ENCODE data around the gene NSD1. TPM values are rescaled to one million over a fixed set of nuclear protein-coding genes. Genes with fewer than 3 reads are reported as not detected.

Gene NSD1
- total RNA-seq, 1 experiment from 2014 or later: 62.2 TPM

DNA sequence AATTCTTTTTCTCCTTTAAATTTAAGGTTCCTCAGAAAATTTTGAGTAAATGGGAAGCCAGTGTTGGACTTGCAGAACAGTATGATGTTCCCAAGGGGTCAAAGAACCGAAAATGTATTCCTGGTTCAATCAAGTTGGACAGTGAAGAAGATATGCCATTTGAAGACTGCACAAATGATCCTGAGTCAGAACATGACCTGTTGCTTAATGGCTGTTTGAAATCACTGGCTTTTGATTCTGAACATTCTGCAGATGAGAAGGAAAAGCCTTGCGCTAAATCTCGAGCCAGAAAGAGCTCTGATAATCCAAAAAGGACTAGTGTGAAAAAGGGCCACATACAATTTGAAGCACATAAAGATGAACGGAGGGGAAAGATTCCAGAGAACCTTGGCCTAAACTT is 76.0 kb downstream of the NSD1 start:
- intact Hi-C loops (cut with micrococcal nuclease; ENCODE audit: unreplicated experiment): no loop called here
- Histone ChIP-seq H2AFZ (no peak overlapping the region), H3K4me1 (replicated peaks; ENCODE audit: insufficient read depth) (no peaks in the 10 kb centered on the region), H3K9me2 (ENCODE audit: insufficient read depth) (no peaks in the 10 kb centered on the region), H3K4me3 (no peak overlapping the region), H3F3A (ENCODE audit: insufficient read depth, low read depth) (peaks cover 7% of the 10 kb centered on the region; the same call in 1 of the 2 replicates), H4K20me1 (ENCODE audit: insufficient read depth) (peaks cover 14% of the 10 kb centered on the region; the same call in 1 of the 2 replicates), H3K79me2 (ENCODE audit: low read depth) (no peaks in the 10 kb centered on the region), H3K9me3 (ENCODE audit: insufficient read depth, low read depth) (no peaks in the 10 kb centered on the region), H3K27ac (no peak overlapping the region), H3K36me3 (ENCODE audit: low read depth) (peaks cover 11% of the 10 kb centered on the region; the same call in 1 of the 2 replicates), H3K4me2 (no peak overlapping the region), H3K27me3 (ENCODE audit: insufficient read depth, low read depth) (no peaks in the 10 kb centered on the region)
- TF ChIP-seq CTCF (conservative IDR thresholded peaks at IDR 0.05) (no peak), EZH2 (IDR thresholded peaks at IDR 0.05; ENCODE audit: low read depth) (no peak)
- BruUV-seq (replicated peaks): no TSS peak
- no peak for DNase-seq
- POLR2A ChIA-PET (ENCODE audit: unreplicated experiment): interaction anchor here (0.6 kb wide), 1 partner anchor 156 kb away, joined by 12 read pairs; no protein-coding TSS in a partner anchor
- CTCF ChIA-PET: no interaction called here

DNA sequence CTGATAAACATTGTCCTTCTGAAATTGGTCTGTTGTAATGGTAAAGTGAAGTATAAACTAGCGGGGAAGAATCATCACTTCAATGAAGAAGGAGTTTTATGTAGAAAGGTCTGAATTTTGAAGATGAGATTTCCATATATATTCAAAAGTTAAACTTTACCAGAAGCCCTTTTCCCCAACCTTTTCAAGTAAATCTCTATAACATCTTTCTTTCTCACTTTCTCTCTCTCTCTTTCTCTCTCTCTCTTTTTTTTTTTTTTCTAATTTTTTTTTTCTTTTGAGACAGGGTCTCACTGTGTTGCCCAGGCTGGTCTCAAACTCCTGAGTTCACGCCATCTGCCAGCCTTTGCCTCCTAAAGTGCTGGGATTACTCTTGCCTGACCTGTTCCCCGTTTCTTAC is 78.7 kb downstream of the NSD1 start:
- Histone ChIP-seq H3K9me2 (ENCODE audit: insufficient read depth) (no peaks in the 10 kb centered on the region), H2AFZ (no peak overlapping the region), H3K4me2 (no peak overlapping the region), H3K36me3 (ENCODE audit: low read depth) (peaks cover 11% of the 10 kb centered on the region; the same call in 1 of the 2 replicates), H3K27me3 (ENCODE audit: insufficient read depth, low read depth) (no peaks in the 10 kb centered on the region), H3K79me2 (ENCODE audit: low read depth) (no peaks in the 10 kb centered on the region), H3K4me3 (no peak overlapping the region), H3K9me3 (ENCODE audit: insufficient read depth, low read depth) (no peaks in the 10 kb centered on the region), H3K27ac (no peak overlapping the region), H3F3A (ENCODE audit: insufficient read depth, low read depth) (peaks cover 9% of the 10 kb centered on the region), H4K20me1 (ENCODE audit: insufficient read depth) (peaks cover 18% of the 10 kb centered on the region), H3K4me1 (replicated peaks; ENCODE audit: insufficient read depth) (no peaks in the 10 kb centered on the region)
- CTCF ChIA-PET: no interaction called here
- DNase-seq: no peak
- BruUV-seq (replicated peaks): no TSS peak
- no peak for TF ChIP-seq CTCF (conservative IDR thresholded peaks at IDR 0.05)
- intact Hi-C loops (cut with micrococcal nuclease; ENCODE audit: unreplicated experiment): no loop called here
- POLR2A ChIA-PET (ENCODE audit: unreplicated experiment): no interaction called here

- TF ChIP-seq EZH2 (IDR thresholded peaks at IDR 0.05; ENCODE audit: low read depth) (no peak), CTCF (conservative IDR thresholded peaks at IDR 0.05) (no peak)
- Histone ChIP-seq H2AFZ (no peak overlapping the region), H3K4me3 (no peak overlapping the region), H3K79me2 (ENCODE audit: low read depth) (peaks cover 17% of the 10 kb centered on the region; the same call in 1 of the 2 replicates), H4K20me1 (ENCODE audit: insufficient read depth) (peaks cover 18% of the 10 kb centered on the region), H3K4me2 (no peak overlapping the region), H3K9me3 (ENCODE audit: insufficient read depth, low read depth) (no peaks in the 10 kb centered on the region), H3K36me3 (ENCODE audit: low read depth) (0 out of 2 replicates have a peak, but pooled peaks cover 8% of the 10 kb centered on the region), H3K9me2 (ENCODE audit: insufficient read depth) (no peaks in the 10 kb centered on the region), H3K27me3 (ENCODE audit: insufficient read depth, low read depth) (no peaks in the 10 kb centered on the region), H3K27ac (no peak overlapping the region), H3F3A (ENCODE audit: insufficient read depth, low read depth) (peaks cover 6% of the 10 kb centered on the region; the same call in 1 of the 2 replicates), H3K4me1 (replicated peaks; ENCODE audit: insufficient read depth) (no peaks in the 10 kb centered on the region)
- ChIA-PET POLR2A (ENCODE audit: unreplicated experiment) (no interaction called here), CTCF (no interaction called here)
- intact Hi-C loops (cut with micrococcal nuclease; ENCODE audit: unreplicated experiment): no loop called here
- no peak for DNase-seq
- no TSS peak for BruUV-seq (replicated peaks)
Observed at GRCh38 chr5:177220576-177220975, 87.0 kb downstream of the NSD1 start.
